Cardiac fibroblast (primary cell): ENCODE results near the gene UGT2A3.
"Not testable (repeated sequence)": the region's sequence is repeated elsewhere in the genome, so short reads cannot be mapped to it uniquely, and the experiment has no call there.

Source experiments
- DNase-seq, 2 donors: peaks; one replicate each; pipeline versions ENCODE4 v3.0.0 to v3.0.0-alpha.2; 2010; ENCODE audit warnings: low read depth in 2 of 2
- H3K4me3 ChIP-seq, 2 donors: replicated peaks in 1 of 2; 1 replicate in 1 of 2; 2 replicates in 1 of 2; pipeline ENCODE4 v1.5.1; 2011; ENCODE audit warnings: low read depth in 2 of 2, low read length in 2 of 2, mild to moderate bottlenecking in 2 of 2, moderate library complexity in 1 of 2
- TF ChIP-seq, protein P1 (sequence below): IDR thresholded peaks from one replicate; pipeline ENCODE4 v1.5.1; 2011; ENCODE audit warnings: low read depth, mild to moderate bottlenecking, low read length, inconsistent platforms

The UGT2A3 gene

DNA sequence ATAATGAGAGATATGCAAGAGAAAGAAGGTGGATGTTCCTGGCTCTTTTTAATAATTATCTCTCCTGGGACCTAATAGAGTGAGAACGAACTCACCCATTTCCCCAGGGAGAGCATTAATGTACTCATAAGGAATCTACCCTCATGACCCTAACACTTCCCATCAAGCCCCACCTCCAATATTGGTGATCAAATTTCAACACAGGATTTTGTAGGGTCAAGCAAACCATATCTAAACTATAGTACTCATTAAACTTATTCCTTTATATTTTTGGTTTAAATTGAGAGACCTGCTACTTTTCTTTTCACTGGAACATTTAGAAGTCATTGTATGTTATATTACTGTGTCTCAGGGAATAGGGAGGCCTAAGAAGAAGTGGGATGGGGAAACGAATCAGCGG lies 2.6 kb downstream of the UGT2A3 start:
- H3K4me3 ChIP-seq: no peak overlapping the region
- TF ChIP-seq, protein P1, sequence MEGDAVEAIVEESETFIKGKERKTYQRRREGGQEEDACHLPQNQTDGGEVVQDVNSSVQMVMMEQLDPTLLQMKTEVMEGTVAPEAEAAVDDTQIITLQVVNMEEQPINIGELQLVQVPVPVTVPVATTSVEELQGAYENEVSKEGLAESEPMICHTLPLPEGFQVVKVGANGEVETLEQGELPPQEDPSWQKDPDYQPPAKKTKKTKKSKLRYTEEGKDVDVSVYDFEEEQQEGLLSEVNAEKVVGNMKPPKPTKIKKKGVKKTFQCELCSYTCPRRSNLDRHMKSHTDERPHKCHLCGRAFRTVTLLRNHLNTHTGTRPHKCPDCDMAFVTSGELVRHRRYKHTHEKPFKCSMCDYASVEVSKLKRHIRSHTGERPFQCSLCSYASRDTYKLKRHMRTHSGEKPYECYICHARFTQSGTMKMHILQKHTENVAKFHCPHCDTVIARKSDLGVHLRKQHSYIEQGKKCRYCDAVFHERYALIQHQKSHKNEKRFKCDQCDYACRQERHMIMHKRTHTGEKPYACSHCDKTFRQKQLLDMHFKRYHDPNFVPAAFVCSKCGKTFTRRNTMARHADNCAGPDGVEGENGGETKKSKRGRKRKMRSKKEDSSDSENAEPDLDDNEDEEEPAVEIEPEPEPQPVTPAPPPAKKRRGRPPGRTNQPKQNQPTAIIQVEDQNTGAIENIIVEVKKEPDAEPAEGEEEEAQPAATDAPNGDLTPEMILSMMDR: no peak
- DNase-seq: no peak

DNA sequence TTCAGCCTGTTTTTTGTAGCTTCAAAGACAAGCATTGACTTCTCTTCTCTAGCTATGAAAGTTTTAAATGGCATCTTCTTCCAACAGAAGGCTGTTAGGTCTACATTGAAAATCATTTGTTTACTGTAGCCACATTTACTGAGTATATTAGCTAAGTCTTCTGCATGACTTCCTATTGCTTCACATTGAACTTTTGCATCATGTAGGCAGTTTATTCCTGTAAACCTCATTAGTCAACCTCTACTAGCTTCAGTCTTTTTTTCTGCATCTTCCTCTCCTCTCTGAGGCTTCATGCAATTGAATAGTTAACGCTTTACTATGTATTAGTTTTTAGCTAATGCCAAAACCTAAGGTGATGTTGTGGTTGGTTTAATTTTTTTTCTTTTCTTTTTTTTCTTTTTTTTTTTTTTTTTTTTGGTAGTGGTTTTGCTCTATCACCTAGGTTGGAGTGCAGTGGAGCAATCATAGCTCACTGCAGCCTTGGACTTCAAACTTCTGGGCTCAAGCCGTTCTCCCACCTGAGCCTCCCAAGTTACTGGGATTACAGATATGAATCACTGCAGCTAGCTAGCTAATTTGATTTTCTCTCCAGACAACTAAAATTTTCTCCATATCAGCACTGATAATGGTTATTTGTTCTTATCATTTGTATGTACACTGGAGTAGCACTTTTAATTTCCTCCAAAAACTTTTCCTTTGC lies 3.4 kb downstream of the UGT2A3 start:
- no peak overlapping the region for H3K4me3 ChIP-seq
- TF ChIP-seq, protein P1: no peak
- DNase-seq: no peak

DNA sequence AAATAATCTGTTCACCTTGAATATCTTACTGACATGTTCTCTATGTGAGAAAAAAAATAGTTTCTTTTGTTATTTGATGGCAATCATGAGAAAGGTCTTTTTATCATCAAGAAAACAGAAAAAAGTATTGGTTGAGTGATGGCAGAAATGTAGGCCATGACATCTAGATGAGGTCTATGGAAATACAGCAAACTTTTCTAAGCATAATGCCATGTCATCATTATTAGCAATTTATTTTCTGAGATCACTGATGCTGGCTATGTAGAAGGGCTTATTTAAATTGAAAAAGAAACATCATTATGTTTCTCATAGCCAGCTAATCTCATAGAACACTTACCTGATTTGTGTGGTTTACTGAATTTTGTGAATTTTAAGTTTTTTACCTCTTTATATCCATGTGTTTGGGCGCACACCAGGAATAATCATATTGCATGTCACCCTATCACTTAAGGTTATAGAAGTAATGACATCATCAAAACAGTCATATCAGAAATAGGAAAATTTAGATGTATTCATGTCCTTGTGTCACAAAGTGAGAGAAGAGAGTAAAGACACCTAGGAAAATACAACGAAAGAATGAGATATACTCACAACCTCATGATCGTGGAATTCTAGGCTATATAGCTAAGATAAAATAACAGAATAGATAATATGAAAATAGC lies 22.4 kb downstream of the UGT2A3 start:
- TF ChIP-seq, protein P1: no peak
- no peak for DNase-seq
- H3K4me3 ChIP-seq: no peak overlapping the region

DNA sequence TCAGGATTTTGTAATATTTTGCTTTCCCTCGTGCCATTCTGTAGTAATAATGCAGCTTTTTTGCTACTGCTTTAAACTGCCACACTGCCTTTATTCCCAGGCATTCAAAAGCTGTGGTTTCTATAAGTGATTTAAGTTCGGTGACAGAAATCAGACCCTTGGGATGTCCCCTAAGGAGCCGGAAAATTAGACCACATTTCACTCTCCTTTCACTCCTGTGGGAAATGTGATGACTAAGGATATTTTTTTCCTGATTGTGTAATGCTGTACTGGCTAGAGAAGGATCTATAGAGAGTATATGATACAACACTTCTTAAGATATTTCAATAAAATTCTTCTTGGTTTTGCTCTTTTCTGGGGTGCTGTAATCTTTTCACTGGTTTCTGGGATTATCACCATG lies 24.4 kb downstream of the UGT2A3 start:
- H3K4me3 ChIP-seq: no peak overlapping the region
- TF ChIP-seq, protein P1: no peak
- DNase-seq: no peak

DNA sequence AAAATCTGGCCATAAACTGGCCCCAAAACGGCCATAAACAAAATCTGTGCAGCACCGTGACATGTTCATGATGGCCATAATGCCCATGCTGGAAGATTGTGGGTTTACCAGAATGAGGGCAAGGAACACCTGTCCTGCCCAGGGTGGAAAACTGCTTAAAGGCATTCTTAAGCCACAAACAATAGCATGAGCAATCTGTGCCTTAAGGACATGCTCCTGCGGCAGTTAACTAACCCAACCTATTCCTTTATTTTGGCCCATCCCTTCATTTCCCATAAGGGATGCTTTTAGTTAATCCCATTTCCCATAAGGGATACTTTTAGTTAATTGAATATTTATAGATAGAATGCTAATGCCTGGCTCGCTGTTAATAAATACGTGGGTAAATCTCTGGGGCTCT lies 29.4 kb downstream of the UGT2A3 start:
- not testable (repeated sequence) for DNase-seq, H3K4me3 ChIP-seq

DNA sequence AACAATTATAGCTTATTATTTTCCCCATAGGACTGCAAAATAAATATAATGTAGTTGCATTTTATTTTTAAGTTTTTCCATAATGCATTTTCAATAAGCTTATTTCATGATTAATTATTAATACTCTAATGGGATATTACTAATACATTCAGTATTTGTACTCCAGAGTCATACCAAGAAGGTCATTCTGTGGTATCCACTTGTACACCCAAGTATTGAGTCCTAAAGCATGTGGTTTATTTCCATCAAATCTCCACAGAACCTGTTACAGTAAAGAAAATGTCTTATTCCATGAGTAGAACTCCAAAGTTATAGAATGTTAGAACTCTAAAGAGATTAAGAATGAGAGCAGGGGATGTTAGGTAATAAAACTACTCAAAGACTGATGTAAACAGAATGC lies 30.6 kb downstream of the UGT2A3 start:
- no peak overlapping the region for H3K4me3 ChIP-seq
- TF ChIP-seq, protein P1: no peak
- no peak for DNase-seq

DNA sequence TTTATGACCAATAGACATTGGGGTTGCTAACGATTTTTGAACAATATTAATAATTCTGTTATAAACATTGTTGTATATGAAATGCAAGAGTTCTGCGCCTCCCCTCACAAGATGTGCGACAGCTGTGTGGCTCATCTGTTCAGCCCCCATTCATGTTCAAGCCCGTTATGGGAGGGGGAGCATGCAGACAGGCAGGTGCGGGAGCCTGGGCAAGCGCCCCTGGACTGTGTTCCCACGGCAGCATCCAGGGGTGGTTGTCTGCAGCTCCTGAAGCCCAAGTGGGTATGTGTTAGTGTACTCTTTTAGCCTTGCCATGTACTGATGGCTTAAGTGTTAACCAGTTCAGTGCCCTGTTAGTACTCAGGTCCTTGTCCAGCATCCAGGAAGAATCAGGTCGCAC lies 34.6 kb downstream of the UGT2A3 start:
- no peak for DNase-seq
- H3K4me3 ChIP-seq: no peak overlapping the region
- TF ChIP-seq, protein P1: no peak
